Activated naive CD8-positive, alpha-beta T cell treated with anti-CD3 and anti-CD28 coated beads, Interleukin-2, amount 10 ng/mL, durations not matched to agents 7 days and 5 days (primary cell): ENCODE data around the gene FAM118A. TPM values are rescaled to one million over a fixed set of nuclear protein-coding genes. Genes with fewer than 3 reads are reported as not detected.
"Not testable (repeated sequence)": the region's sequence is repeated elsewhere in the genome, so short reads cannot be mapped to it uniquely, and the experiment has no call there.

ENCODE experiments used
- ATAC-seq: fragments of 150-1000 bp; cut with Tn5 transposase; one replicate; pipeline ENCODE4 v1.10.0; 2021; ENCODE audit warnings: low read depth, moderate library complexity
- POLR2A ChIA-PET: fragments of 350-600 bp; sonication (Branson Sonifier 250); formaldehyde crosslinking; loops from one replicate; lab custom pipeline; 2021; ENCODE audit warnings: antibody characterized with exemption; lab: Charles Lee
- DNase-seq: peaks from one replicate; pipeline ENCODE4 v3.0.0; 2021
- H3K27ac Mint-ChIP-seq: one replicate; pipeline ENCODE4 v1.8.0; 2022; ENCODE audit warnings: mild to moderate bottlenecking, mixed read lengths
- H3K27me3 Mint-ChIP-seq: one replicate; pipeline ENCODE4 v1.8.0; 2022; ENCODE audit warnings: mild to moderate bottlenecking, moderate library complexity, mixed read lengths
- H3K36me3 Mint-ChIP-seq: one replicate; pipeline ENCODE4 v1.8.0; 2021; ENCODE audit warnings: mild to moderate bottlenecking, mixed read lengths
- H3K4me1 Mint-ChIP-seq: one replicate; pipeline ENCODE4 v1.8.0; 2021; ENCODE audit warnings: mixed read lengths
- H3K4me3 Mint-ChIP-seq: one replicate; pipeline ENCODE4 v1.8.0; 2022; ENCODE audit warnings: mild to moderate bottlenecking, moderate library complexity, mixed read lengths
- H3K9me3 Mint-ChIP-seq: one replicate; pipeline ENCODE4 v1.8.0; 2021; ENCODE audit warnings: mixed read lengths
- total RNA-seq, 2 experiments: library from RNA; stranded (reverse); gene quantifications; one replicate each; pipeline ENCODE4 v1.2.3, GENCODE V29; 2021

FAM118A gene
- total RNA-seq, 2 experiments from 2014 or later = 71.9 to 77.0 TPM

DNA sequence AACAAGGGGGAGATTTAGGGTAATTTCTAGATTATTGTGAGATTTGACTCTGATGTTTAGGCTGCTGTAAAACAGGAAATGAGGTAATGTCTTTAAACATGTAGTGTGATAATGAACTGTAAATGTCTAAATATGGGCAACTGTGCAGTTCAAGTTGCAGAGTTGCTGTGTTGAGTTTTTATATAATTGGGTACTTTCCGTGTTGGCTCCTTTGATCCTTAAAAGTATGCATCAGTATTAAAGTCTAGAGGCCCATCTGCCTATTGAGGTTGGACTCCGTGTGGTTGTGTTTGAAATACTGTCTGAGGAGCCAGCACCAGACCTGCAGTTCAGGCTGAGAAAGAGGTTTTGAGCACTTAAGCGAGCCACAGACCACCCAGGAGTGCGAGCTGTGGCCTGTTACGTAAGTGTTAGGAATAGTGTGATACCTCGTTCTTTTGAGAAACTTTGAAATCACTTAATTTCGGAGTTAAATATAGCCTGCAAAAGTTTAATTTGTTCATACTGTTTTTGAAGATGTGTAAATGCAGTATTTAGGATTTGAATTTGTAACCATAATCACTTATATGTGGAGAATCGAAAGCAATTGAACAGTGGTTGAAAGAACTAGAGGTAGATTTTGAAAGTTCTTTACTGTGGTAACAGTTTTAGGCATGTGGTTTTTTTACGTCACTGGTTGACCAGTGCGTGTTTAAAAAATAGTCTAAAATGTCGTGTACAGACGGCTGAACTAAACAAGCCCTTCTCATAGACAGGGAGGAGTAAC, 9.0 kb downstream of the FAM118A start:
- ATAC-seq = peak; percentile 69
- Mint-ChIP-seq H3K4me1 (peaks cover 51% of the 10 kb centered on the region), H3K27me3 (no peaks in the 10 kb centered on the region), H3K36me3 (peaks cover 19% of the 10 kb centered on the region), H3K27ac (peak overlapping the region; percentile 99), H3K9me3 (no peaks in the 10 kb centered on the region), H3K4me3 (peak overlapping the region; percentile 86)
- peak; percentile 66 for DNase-seq
- POLR2A ChIA-PET = interaction anchor here (0.6 to 4.9 kb wide), 9 partner anchors 9 to 155 kb away, joined by 3 to 28 read pairs (median 4); partner anchors contain the start of genes FAM118A, NUP50, RIBC2 and SMC1B

DNA sequence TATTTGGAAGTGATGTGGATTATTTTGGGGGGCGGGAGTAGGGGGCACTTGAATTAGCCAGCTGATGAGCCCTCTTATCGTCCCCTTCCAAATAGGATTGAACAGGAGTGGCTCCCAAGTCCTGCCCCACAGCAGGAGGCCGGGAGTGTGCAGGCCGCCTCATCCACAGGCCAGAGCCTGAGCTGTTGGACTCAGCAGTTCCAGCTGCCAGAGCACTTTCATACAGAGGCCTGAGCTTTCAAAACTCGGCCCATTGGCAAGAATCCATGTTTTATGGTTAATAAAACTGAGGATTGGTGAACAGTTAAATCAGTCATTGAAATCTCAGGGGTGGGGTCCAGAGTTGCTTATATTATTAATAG, 9.6 kb downstream of the FAM118A start:
- Mint-ChIP-seq H3K36me3 (peaks cover 21% of the 10 kb centered on the region), H3K9me3 (no peaks in the 10 kb centered on the region), H3K27ac (peak overlapping the region; percentile 99), H3K4me3 (peak overlapping the region; percentile 86), H3K27me3 (no peaks in the 10 kb centered on the region), H3K4me1 (peaks cover 47% of the 10 kb centered on the region)
- peak; percentile 46 for DNase-seq
- ATAC-seq = no peak
- POLR2A ChIA-PET = interaction anchor here (0.6 to 4.9 kb wide), 7 partner anchors 10 to 156 kb away, joined by 3 to 28 read pairs (median 8); partner anchors contain the start of genes FAM118A, NUP50, RIBC2 and SMC1B

DNA sequence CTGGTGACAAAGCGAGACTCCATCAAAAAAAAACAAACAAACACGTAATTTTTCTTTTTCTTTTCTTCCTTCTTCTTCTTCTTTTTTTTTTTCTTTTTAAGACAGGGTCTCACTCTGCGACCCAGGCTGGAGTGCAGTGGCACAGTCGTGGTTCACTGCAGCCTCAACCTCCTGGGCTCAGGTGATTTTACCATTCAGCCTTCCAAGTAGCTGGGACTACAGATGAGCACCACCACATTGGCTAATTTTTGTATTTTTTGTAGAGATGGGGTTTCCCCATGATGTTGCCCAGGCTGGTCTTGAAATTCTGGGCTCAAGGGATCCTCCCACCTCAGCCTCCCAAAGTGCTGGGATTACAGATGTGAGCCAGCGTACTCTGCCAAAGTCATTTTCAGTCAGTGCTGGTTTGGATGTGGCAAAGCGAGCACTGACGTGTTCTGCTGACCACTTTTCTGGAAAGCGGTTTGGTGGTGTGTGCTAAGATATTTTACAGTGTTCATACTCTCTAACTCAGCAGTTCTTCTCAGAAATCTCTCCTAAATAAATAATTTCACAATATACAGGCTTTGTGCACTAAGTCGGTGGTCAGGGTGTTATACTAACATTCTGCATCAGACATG, 10.7 kb downstream of the FAM118A start:
- H3K4me3 Mint-ChIP-seq = no peak overlapping the region
- H3K36me3 Mint-ChIP-seq = peaks cover 26% of the 10 kb centered on the region
- no peaks in the 10 kb centered on the region for H3K27me3 Mint-ChIP-seq
- POLR2A ChIA-PET = interaction anchor here (1.2 to 4.9 kb wide), 2 partner anchors 10 to 93 kb away, joined by 3 to 28 read pairs; partner anchors contain the start of genes RIBC2 and SMC1B
- DNase-seq = no peak
- H3K4me1 Mint-ChIP-seq = peaks cover 40% of the 10 kb centered on the region
- ATAC-seq = no peak
- H3K9me3 Mint-ChIP-seq = no peaks in the 10 kb centered on the region
- peak overlapping the region; percentile 99 for H3K27ac Mint-ChIP-seq

DNA sequence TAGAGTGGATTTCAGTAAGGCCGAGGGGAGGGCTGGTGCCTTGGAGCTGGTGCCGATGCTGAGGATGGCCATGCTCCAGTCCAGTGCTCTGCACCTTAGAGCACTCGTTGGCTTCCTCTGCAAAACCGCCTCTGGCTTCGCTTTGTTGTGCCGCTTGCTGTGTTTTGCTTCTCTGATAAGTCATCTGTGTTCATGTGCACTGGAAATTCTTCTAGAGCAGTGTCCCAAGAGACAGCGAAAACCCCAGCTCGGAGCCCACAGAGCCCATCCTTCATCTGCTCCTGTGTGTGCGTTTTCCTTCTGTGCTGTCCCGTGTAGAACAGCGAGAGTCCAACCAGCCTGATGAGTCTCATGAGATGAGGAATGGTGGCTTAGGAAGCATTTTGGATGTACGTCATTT, 12.1 kb downstream of the FAM118A start:
- Mint-ChIP-seq H3K4me3 (no peak overlapping the region), H3K36me3 (peaks cover 33% of the 10 kb centered on the region), H3K27ac (peak overlapping the region; percentile 15), H3K27me3 (no peaks in the 10 kb centered on the region), H3K9me3 (no peaks in the 10 kb centered on the region), H3K4me1 (peaks cover 36% of the 10 kb centered on the region)
- POLR2A ChIA-PET = interaction anchor here (2.1 kb wide), 1 partner anchor 20 kb away, joined by 4 read pairs; no protein-coding TSS in a partner anchor
- ATAC-seq (no peak), DNase-seq (no peak)

DNA sequence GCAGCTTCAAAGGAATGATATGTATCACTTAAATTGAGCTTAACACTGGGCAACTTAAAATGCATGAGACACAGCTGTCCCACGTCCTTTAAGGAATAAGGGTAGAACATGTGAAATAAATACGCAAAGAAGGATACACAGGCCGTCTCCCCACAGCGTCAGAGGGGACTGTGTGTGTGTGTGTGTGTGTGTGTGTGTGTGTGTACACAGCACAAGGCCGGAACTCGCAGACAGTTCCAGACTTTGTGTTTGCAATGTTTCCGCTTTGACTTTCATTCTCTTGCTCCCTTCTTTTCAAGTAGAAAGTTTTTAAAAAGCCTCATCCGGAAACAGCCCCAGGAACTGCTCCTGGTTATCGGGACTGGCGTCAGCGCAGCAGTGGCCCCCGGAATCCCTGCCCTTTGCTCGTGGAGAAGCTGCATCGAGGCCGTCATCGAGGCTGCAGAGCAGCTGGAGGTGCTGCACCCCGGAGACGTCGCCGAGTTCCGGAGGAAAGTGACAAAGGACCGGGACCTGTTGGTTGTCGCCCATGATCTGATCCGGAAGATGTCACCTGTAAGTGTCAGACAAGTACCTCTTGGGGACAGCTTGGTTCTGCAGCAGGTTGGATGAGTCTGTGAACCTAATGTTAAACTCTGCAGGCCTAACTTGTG, 13.3 kb downstream of the FAM118A start:
- H3K27me3 Mint-ChIP-seq = no peaks in the 10 kb centered on the region
- peaks cover 38% of the 10 kb centered on the region for H3K36me3 Mint-ChIP-seq
- no peak for DNase-seq
- H3K27ac Mint-ChIP-seq = no peak overlapping the region
- ATAC-seq = no peak
- peaks cover 26% of the 10 kb centered on the region for H3K4me1 Mint-ChIP-seq
- H3K4me3 Mint-ChIP-seq = no peak overlapping the region
- no peaks in the 10 kb centered on the region for H3K9me3 Mint-ChIP-seq
- POLR2A ChIA-PET = interaction anchor here (0.7 to 2.1 kb wide), 3 partner anchors 11 to 18 kb away, joined by 3 to 4 read pairs (median 3); no protein-coding TSS in a partner anchor

DNA sequence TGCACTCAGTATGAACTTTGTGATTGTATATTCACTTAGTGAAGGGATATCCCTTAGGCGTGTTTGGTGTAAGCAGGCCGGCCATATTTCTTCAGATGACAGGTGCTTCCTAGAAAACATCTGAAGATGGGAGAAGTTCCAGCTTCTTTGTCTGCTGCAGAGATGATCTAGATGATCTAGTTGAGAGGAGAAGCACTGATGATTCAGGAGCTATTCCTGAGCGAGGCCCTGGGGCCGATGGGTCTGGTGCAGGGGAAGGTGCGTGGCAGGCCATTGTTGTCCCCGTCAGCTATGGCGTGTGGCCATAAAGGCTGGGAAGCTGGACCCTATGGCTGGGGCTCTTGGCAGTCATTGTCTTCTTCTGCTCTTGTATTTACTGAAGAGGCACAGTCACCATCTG, 14.0 kb downstream of the FAM118A start:
- H3K27ac Mint-ChIP-seq = peak overlapping the region; percentile 9
- H3K4me1 Mint-ChIP-seq = peaks cover 21% of the 10 kb centered on the region
- H3K36me3 Mint-ChIP-seq = peaks cover 38% of the 10 kb centered on the region
- DNase-seq = no peak
- POLR2A ChIA-PET = interaction anchor here (2.1 kb wide), 1 partner anchor 18 kb away, joined by 4 read pairs; no protein-coding TSS in a partner anchor
- no peak overlapping the region for H3K4me3 Mint-ChIP-seq
- H3K27me3 Mint-ChIP-seq = no peaks in the 10 kb centered on the region
- ATAC-seq = no peak
- no peaks in the 10 kb centered on the region for H3K9me3 Mint-ChIP-seq

DNA sequence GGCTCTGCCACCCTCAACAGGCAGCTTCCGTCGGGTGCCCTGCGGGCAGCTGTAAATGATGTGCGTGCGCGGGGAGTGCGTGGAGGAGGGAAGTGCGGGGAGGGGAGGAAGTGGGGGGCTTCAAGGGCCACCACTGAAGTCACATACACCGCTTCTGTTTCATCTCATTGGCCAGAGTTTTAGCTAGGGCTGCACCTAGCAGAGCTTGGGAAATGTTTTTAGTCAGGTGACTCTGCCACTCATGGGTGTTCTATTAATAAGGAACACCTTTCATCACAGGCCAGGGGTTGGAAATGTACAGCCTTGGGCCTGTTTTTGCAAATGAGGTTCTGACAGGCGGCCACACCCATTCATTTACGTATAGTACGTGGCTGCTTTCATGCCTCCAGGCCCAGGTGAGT, 14.6 kb downstream of the FAM118A start:
- DNase-seq (no peak), ATAC-seq (no peak)
- H3K27me3 Mint-ChIP-seq = no peaks in the 10 kb centered on the region
- no peaks in the 10 kb centered on the region for H3K9me3 Mint-ChIP-seq
- H3K36me3 Mint-ChIP-seq = peaks cover 38% of the 10 kb centered on the region
- POLR2A ChIA-PET = no interaction called here
- H3K4me1 Mint-ChIP-seq = peaks cover 17% of the 10 kb centered on the region
- no peak overlapping the region for H3K27ac Mint-ChIP-seq
- no peak overlapping the region for H3K4me3 Mint-ChIP-seq

DNA sequence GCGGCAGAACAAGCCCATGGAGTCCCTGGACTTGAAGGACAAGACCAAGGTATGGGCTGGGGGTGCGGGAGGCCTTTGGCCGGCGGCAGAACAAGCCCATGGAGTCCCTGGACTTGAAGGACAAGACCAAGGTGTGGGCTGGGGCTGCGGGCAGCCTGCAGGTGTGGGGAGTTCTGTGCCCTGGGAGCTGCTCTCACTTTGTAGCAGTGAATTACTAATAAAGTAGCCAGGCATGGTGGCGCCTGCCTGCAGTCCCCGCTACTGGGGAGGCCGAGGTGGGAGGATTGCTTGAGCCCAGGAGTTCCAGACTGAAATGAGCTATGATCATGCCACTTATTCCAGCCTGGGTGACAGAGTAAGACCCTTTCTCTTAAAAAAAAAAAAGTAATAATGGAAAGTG, 18.5 kb downstream of the FAM118A start:
- H3K9me3 Mint-ChIP-seq, DNase-seq, H3K4me3 Mint-ChIP-seq, H3K27me3 Mint-ChIP-seq, ATAC-seq, H3K27ac Mint-ChIP-seq, H3K4me1 Mint-ChIP-seq: not testable (repeated sequence)
- POLR2A ChIA-PET = interaction anchor here (1.1 kb wide), 1 partner anchor 85 kb away, joined by 4 read pairs; the partner anchor contains the start of genes RIBC2 and SMC1B
- peaks cover 32% of the 10 kb centered on the region for H3K36me3 Mint-ChIP-seq

DNA sequence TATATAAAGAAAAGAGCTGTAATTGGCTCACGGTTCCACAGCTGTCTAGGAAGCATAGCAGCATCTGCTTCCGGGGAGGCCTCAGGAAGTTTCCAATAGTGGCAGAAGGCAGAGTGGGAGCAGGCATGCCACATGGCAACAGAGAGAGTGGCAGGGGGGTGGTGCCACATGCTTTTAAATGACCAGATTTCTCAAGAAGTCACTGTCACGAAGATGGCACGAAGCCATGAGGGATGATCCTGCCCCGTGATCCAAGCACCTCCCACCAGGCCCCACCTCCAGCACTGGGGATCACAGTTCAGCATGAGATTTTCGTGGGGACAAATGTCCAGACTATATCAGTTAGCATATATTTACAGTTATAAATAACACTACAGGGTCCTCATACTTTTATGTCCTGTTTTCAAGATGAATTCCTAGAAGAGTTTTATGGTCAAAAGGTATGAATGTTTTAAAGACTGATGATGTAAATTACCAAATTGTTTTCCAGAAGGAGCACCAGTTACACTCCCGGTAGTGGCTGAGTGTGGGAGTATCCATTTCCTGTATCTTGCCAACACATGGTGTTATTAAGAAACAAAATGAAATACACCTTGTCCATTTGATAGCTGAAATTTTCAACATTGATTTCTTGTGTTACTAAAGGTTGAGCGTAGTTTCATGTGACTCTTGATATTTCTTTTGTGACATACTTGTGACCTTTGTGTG, 19.2 kb downstream of the FAM118A start:
- H3K4me1 Mint-ChIP-seq = peaks cover 4% of the 10 kb centered on the region
- H3K36me3 Mint-ChIP-seq = peaks cover 25% of the 10 kb centered on the region
- no peaks in the 10 kb centered on the region for H3K27me3 Mint-ChIP-seq
- no peaks in the 10 kb centered on the region for H3K9me3 Mint-ChIP-seq
- POLR2A ChIA-PET = interaction anchor here (1.1 kb wide), 1 partner anchor 84 kb away, joined by 4 read pairs; the partner anchor contains the start of genes RIBC2 and SMC1B
- no peak overlapping the region for H3K4me3 Mint-ChIP-seq
- ATAC-seq (no peak), DNase-seq (no peak)
- no peak overlapping the region for H3K27ac Mint-ChIP-seq

DNA sequence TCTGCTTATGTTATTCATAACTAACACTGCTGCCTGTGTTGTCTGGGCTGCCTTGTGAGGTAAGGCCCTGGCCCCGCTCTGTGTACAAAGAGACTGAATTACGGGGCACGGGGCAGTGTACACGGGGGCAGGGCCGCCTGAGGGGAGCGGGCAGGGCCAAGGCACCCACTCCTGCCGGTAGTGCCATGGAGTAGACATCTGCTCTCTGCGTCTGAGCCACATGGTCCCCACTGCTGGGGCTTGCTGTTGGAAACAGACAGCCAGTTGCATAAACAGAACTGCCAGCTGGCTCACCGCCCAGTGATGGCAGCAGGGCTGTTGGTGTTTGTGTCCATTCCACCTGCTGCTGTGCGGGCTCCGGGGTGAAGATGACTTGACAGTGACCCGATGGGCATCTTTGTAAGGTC, 19.8 kb downstream of the FAM118A start:
- ATAC-seq = no peak
- Mint-ChIP-seq H3K27ac (no peak overlapping the region), H3K27me3 (no peaks in the 10 kb centered on the region), H3K9me3 (no peaks in the 10 kb centered on the region), H3K36me3 (peaks cover 31% of the 10 kb centered on the region), H3K4me3 (no peak overlapping the region), H3K4me1 (peaks cover 9% of the 10 kb centered on the region)
- POLR2A ChIA-PET = no interaction called here
- DNase-seq = no peak

DNA sequence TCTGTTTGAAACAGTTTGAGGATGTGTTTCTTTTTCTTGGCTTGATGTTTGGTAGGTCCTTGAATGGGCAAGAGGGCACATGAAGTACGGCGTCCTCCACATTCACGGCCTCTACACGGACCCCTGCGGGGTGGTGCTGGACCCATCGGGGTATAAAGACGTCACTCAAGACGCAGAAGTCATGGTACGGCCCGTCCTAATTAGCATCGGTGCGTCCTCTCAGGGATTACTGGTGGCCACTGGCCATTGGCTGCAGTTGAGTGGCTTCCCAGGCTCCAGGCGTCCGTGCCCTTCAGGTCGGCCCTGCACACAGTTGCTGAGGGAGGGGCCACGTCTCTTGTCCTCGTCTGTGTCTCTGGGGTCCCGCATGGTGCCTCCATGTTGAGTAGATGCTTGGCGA, 20.8 kb downstream of the FAM118A start:
- no peak overlapping the region for H3K27ac Mint-ChIP-seq
- no peaks in the 10 kb centered on the region for H3K27me3 Mint-ChIP-seq
- ATAC-seq = no peak
- H3K4me3 Mint-ChIP-seq = no peak overlapping the region
- POLR2A ChIA-PET = no interaction called here
- DNase-seq = no peak
- no peaks in the 10 kb centered on the region for H3K9me3 Mint-ChIP-seq
- peaks cover 9% of the 10 kb centered on the region for H3K4me1 Mint-ChIP-seq
- H3K36me3 Mint-ChIP-seq = peaks cover 30% of the 10 kb centered on the region

DNA sequence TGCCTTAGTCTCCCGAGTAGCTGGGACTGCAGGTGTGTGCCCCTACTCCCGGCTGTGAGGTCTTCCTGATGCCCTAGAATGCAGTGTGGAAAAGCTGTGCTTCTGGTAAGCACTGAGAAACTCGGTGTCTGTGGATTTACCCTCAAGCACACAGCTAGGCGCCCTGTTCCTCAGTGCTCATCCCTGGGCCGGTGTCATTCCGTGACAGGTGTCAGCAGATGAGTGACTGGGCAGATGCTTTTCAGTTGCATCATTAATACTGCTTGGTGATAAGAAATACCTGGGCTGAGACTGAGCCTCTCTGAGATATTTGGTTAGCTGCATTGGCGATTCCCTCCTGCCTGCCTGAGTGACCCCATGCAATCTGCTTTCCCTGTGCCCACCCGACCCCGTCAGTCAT, 21.8 kb downstream of the FAM118A start:
- Mint-ChIP-seq H3K36me3 (peaks cover 32% of the 10 kb centered on the region), H3K27ac (no peak overlapping the region), H3K4me1 (peaks cover 9% of the 10 kb centered on the region), H3K9me3 (no peaks in the 10 kb centered on the region), H3K27me3 (no peaks in the 10 kb centered on the region), H3K4me3 (no peak overlapping the region)
- POLR2A ChIA-PET = interaction anchor here (1.2 to 1.3 kb wide), 2 partner anchors 11 to 12 kb away, joined by 3 read pairs; no protein-coding TSS in a partner anchor
- no peak for ATAC-seq
- no peak for DNase-seq
